SK-N-SH (cell line): ENCODE results near the gene RIT1.

Source experiments
- EP300 ChIP-seq, 2 experiments: IDR thresholded peaks; 2 replicates each; pipeline versions ENCODE4 v1.4.0 to v1.6.1; 2012; ENCODE audit warnings: borderline replicate concordance in 1 of 2, low read depth in 1 of 2, low read length in 1 of 2
- JUND ChIP-seq: IDR thresholded peaks from 2 replicates; pipeline ENCODE4 v1.4.0; 2012
- NFIC ChIP-seq: IDR thresholded peaks from 2 replicates; pipeline ENCODE4 v1.4.0; 2012; ENCODE audit warnings: borderline replicate concordance
- RFX5 ChIP-seq: IDR thresholded peaks from 2 replicates; pipeline ENCODE4 v1.6.1; 2012; ENCODE audit warnings: mild to moderate bottlenecking, improper control_type of control experiment, low read length
- SMC3 ChIP-seq: IDR thresholded peaks from 2 replicates; pipeline ENCODE4 v1.6.1; 2012; ENCODE audit warnings: low read depth, low read length, improper control_type of control experiment
- TF ChIP-seq, protein P1 (sequence below): fragments of 200-600 bp; sonication (generic); IDR thresholded peaks from 2 replicates; pipeline ENCODE4 v1.6.1; 2017; ENCODE audit warnings: antibody characterized with exemption, mild to moderate bottlenecking, moderate library complexity
- TF ChIP-seq, protein P2 (sequence below): IDR thresholded peaks from 2 replicates; pipeline ENCODE4 v1.6.1; 2012; ENCODE audit warnings: mild to moderate bottlenecking, low read depth, low read length, moderate library complexity

DNA sequence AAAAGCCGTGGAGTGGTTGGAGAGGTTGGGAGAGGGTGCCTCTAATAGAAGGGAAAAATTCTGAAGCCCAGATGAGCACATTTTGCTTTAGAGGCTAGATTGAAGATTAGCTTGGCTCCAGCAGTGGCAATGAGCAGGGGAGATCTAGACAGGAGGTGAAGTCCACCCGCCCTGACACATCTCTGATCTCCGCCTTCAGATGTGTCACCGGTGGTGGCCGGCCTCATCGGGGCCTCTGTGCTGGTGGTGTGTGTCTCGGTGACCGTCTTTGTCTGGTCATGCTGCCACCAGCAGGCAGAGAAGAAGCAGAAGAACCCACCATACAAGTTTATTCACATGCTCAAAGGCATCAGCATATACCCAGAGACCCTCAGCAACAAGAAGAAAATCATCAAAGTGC lies 43.4 kb downstream of the RIT1 start:
- TF ChIP-seq, protein P1, sequence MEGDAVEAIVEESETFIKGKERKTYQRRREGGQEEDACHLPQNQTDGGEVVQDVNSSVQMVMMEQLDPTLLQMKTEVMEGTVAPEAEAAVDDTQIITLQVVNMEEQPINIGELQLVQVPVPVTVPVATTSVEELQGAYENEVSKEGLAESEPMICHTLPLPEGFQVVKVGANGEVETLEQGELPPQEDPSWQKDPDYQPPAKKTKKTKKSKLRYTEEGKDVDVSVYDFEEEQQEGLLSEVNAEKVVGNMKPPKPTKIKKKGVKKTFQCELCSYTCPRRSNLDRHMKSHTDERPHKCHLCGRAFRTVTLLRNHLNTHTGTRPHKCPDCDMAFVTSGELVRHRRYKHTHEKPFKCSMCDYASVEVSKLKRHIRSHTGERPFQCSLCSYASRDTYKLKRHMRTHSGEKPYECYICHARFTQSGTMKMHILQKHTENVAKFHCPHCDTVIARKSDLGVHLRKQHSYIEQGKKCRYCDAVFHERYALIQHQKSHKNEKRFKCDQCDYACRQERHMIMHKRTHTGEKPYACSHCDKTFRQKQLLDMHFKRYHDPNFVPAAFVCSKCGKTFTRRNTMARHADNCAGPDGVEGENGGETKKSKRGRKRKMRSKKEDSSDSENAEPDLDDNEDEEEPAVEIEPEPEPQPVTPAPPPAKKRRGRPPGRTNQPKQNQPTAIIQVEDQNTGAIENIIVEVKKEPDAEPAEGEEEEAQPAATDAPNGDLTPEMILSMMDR = no peak
- TF ChIP-seq EP300 (IDR thresholded peaks at IDR 0.05; ENCODE audit: borderline replicate concordance in 1 of 2, low read depth in 1 of 2, low read length in 1 of 2) (no peak), SMC3 (no peak), NFIC (no peak), RFX5 (no peak), JUND (no peak)
- TF ChIP-seq, protein P2, sequence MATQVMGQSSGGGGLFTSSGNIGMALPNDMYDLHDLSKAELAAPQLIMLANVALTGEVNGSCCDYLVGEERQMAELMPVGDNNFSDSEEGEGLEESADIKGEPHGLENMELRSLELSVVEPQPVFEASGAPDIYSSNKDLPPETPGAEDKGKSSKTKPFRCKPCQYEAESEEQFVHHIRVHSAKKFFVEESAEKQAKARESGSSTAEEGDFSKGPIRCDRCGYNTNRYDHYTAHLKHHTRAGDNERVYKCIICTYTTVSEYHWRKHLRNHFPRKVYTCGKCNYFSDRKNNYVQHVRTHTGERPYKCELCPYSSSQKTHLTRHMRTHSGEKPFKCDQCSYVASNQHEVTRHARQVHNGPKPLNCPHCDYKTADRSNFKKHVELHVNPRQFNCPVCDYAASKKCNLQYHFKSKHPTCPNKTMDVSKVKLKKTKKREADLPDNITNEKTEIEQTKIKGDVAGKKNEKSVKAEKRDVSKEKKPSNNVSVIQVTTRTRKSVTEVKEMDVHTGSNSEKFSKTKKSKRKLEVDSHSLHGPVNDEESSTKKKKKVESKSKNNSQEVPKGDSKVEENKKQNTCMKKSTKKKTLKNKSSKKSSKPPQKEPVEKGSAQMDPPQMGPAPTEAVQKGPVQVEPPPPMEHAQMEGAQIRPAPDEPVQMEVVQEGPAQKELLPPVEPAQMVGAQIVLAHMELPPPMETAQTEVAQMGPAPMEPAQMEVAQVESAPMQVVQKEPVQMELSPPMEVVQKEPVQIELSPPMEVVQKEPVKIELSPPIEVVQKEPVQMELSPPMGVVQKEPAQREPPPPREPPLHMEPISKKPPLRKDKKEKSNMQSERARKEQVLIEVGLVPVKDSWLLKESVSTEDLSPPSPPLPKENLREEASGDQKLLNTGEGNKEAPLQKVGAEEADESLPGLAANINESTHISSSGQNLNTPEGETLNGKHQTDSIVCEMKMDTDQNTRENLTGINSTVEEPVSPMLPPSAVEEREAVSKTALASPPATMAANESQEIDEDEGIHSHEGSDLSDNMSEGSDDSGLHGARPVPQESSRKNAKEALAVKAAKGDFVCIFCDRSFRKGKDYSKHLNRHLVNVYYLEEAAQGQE = no peak
